ENCODE results near the gene TSPEAR.

TSPEAR gene

DNA sequence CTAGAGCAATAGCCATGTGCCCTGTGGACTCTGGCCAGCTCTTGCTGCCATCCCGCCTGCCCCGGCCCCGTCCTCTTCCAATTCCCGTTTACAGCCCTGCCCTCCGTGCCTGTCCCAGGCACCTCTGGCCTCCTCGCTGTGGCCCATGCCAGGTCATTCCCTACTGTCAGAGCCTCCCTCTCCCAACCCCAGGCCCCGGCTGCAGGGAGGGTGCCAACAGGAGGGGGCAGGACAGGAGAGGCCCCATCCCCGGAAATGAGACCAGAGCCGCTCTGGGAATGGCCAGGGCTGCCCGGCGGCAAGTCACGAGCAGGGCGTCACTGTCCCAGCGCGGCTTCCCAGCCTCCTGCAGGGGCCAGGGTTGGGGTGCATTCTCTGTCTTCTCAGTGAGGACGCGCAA lies 23.5 kb upstream of the TSPEAR start:
- H3K4me1 ChIP-seq (ENCODE audit: control insufficient read depth, low read length) = no peaks in the 10 kb centered on the region

DNA sequence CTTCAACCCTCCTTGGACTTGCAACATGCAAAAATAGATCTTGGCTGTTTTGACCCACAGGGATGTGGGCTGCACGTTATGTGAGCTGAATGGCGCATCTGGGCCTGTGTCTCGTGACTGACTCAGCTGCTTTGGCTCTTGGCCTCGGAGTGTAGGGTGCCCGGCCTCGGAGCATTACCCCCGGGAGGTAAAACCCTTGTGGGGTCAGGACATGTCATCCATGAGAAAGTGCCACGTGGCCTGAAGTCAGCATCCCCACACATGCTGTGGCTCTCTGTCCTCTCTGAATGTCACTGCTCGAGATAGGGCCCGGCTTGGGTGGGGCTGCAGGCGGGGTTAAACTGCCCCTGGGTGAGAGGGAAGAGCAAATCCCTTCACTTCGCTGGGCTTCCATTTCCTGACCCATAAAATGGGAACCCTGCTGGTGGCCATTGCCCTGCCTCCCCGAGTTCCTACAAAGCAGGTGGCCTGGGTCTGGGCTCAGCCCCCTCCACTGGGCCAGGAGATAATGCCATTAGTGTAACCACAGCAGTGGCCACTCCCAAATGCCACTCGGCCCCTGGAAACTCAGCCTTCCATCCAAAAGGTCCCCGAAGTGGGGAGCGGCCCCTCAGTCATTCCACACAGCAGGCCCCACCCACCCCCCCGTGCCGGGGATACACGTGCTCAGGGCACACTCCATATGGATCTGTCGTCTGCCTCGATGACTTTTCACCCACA lies 22.8 kb upstream of the TSPEAR start:
- H4K20me1 ChIP-seq (ENCODE audit: control insufficient read depth, insufficient read depth, low read depth, low read length) = no peaks in the 10 kb centered on the region
- no peaks in the 10 kb centered on the region for H3K36me3 ChIP-seq (ENCODE audit: control insufficient read depth, low read length)
- no peaks in the 10 kb centered on the region for H3K4me1 ChIP-seq (ENCODE audit: control insufficient read depth, low read length)
- no peak overlapping the region for H3K4me3 ChIP-seq (ENCODE audit: low read length)
- H3K9me2 ChIP-seq (replicated peaks; ENCODE audit: control insufficient read depth, low read length) = no peaks in the 10 kb centered on the region
- H3K9me3 ChIP-seq (ENCODE audit: control insufficient read depth, insufficient read depth, low read length) = no peaks in the 10 kb centered on the region
- no peak overlapping the region for H3K4me2 ChIP-seq (ENCODE audit: low read length)
- no peak for TF ChIP-seq EZH2phosphoT487 (IDR thresholded peaks at IDR 0.05; ENCODE audit: borderline replicate concordance, low read length)
- no peaks in the 10 kb centered on the region for H3F3A ChIP-seq (ENCODE audit: control insufficient read depth, insufficient read depth)
- no peak overlapping the region for H3K27ac ChIP-seq (ENCODE audit: low read depth, low read length)
- H3K79me2 ChIP-seq (ENCODE audit: control insufficient read depth, low read length) = no peaks in the 10 kb centered on the region
- H3K27me3 ChIP-seq (ENCODE audit: control insufficient read depth, low read length) = no peaks in the 10 kb centered on the region

More for the DNA sequence above, 23.5 kb upstream of the TSPEAR start:
- Histone ChIP-seq H3K79me2 (ENCODE audit: control insufficient read depth, low read length) (no peaks in the 10 kb centered on the region), H3K27ac (ENCODE audit: low read depth, low read length) (no peak overlapping the region), H3K4me3 (ENCODE audit: low read length) (no peak overlapping the region), H3K9me3 (ENCODE audit: control insufficient read depth, insufficient read depth, low read length) (no peaks in the 10 kb centered on the region), H3K27me3 (ENCODE audit: control insufficient read depth, low read length) (peaks cover 5% of the 10 kb centered on the region), H3K9me2 (replicated peaks; ENCODE audit: control insufficient read depth, low read length) (no peaks in the 10 kb centered on the region), H3K4me2 (ENCODE audit: low read length) (no peak overlapping the region), H4K20me1 (ENCODE audit: control insufficient read depth, insufficient read depth, low read depth, low read length) (no peaks in the 10 kb centered on the region), H3F3A (ENCODE audit: control insufficient read depth, insufficient read depth) (no peaks in the 10 kb centered on the region), H3K36me3 (ENCODE audit: control insufficient read depth, low read length) (no peaks in the 10 kb centered on the region)
- TF ChIP-seq EZH2phosphoT487 (IDR thresholded peaks at IDR 0.05; ENCODE audit: borderline replicate concordance, low read length) = no peak

DNA sequence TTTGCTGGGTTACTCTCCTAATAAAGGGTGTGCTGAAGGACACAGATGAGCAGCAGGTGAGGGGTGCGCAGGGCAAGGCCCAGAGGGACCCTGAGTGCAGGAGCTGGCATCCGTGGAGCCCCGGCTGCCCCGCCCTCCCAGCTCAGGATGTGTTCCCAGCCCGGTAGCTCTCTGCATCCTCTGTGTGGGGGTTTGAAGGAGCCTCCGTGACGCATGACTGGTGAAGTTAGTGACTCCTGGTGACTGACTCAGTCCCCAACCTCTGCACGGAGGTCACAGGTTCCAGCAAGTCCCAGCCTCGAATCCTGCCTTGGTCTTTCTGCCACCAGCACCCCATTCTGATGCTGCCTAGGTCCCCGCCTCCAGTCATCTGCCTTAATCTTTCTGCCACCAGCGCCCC lies 21.6 kb upstream of the TSPEAR start:
- Histone ChIP-seq H3K4me3 (ENCODE audit: low read length) (no peak overlapping the region), H4K20me1 (ENCODE audit: control insufficient read depth, insufficient read depth, low read depth, low read length) (no peaks in the 10 kb centered on the region), H3K9me2 (replicated peaks; ENCODE audit: control insufficient read depth, low read length) (no peaks in the 10 kb centered on the region), H3K9me3 (ENCODE audit: control insufficient read depth, insufficient read depth, low read length) (no peaks in the 10 kb centered on the region), H3K79me2 (ENCODE audit: control insufficient read depth, low read length) (no peaks in the 10 kb centered on the region), H3K36me3 (ENCODE audit: control insufficient read depth, low read length) (no peaks in the 10 kb centered on the region), H3K27ac (ENCODE audit: low read depth, low read length) (no peak overlapping the region), H3K4me2 (ENCODE audit: low read length) (no peak overlapping the region), H3F3A (ENCODE audit: control insufficient read depth, insufficient read depth) (no peaks in the 10 kb centered on the region), H3K27me3 (ENCODE audit: control insufficient read depth, low read length) (no peaks in the 10 kb centered on the region), H3K4me1 (ENCODE audit: control insufficient read depth, low read length) (no peaks in the 10 kb centered on the region)
- TF ChIP-seq, protein P1, sequence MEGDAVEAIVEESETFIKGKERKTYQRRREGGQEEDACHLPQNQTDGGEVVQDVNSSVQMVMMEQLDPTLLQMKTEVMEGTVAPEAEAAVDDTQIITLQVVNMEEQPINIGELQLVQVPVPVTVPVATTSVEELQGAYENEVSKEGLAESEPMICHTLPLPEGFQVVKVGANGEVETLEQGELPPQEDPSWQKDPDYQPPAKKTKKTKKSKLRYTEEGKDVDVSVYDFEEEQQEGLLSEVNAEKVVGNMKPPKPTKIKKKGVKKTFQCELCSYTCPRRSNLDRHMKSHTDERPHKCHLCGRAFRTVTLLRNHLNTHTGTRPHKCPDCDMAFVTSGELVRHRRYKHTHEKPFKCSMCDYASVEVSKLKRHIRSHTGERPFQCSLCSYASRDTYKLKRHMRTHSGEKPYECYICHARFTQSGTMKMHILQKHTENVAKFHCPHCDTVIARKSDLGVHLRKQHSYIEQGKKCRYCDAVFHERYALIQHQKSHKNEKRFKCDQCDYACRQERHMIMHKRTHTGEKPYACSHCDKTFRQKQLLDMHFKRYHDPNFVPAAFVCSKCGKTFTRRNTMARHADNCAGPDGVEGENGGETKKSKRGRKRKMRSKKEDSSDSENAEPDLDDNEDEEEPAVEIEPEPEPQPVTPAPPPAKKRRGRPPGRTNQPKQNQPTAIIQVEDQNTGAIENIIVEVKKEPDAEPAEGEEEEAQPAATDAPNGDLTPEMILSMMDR (IDR thresholded peaks at IDR 0.05; ENCODE audit: low read depth, low read length, poor library complexity, severe bottlenecking) = no peak
- no peak for TF ChIP-seq EZH2phosphoT487 (IDR thresholded peaks at IDR 0.05; ENCODE audit: borderline replicate concordance, low read length)

DNA sequence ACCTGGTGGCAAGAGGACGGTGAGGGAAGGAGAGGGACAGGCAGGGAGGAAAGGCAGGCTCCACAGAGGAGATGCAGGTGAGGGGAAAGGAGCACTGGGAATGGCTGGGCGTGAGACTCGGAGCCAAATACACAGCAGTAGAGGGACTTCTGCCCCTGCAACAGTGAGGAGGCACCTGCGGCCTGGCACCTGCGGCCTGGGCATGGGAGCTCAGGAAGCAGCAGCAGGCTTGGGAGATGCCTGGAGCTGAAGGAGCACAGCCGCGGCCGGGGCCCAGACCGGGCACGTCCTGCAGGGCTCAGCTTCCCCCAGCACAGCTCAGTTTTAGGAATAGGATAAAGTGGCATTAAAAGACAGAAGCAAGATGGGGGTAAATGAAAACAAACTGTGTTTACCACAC lies 20.9 kb upstream of the TSPEAR start:
- H3K27ac ChIP-seq (ENCODE audit: low read depth, low read length) = no peak overlapping the region
- H3K36me3 ChIP-seq (ENCODE audit: control insufficient read depth, low read length) = no peaks in the 10 kb centered on the region
- H4K20me1 ChIP-seq (ENCODE audit: control insufficient read depth, insufficient read depth, low read depth, low read length) = no peaks in the 10 kb centered on the region
- H3K4me2 ChIP-seq (ENCODE audit: low read length) = no peak overlapping the region
- H3F3A ChIP-seq (ENCODE audit: control insufficient read depth, insufficient read depth) = no peaks in the 10 kb centered on the region
- H3K9me3 ChIP-seq (ENCODE audit: control insufficient read depth, insufficient read depth, low read length) = no peaks in the 10 kb centered on the region
- H3K9me2 ChIP-seq (replicated peaks; ENCODE audit: control insufficient read depth, low read length) = no peaks in the 10 kb centered on the region
- no peak overlapping the region for H3K4me3 ChIP-seq (ENCODE audit: low read length)
- no peaks in the 10 kb centered on the region for H3K79me2 ChIP-seq (ENCODE audit: control insufficient read depth, low read length)
- H3K27me3 ChIP-seq (ENCODE audit: control insufficient read depth, low read length) = no peaks in the 10 kb centered on the region
- no peaks in the 10 kb centered on the region for H3K4me1 ChIP-seq (ENCODE audit: control insufficient read depth, low read length)
- no peak for TF ChIP-seq EZH2phosphoT487 (IDR thresholded peaks at IDR 0.05; ENCODE audit: borderline replicate concordance, low read length)
- TF ChIP-seq, protein P1 (IDR thresholded peaks at IDR 0.05; ENCODE audit: low read depth, low read length, poor library complexity, severe bottlenecking) = no peak

Measured in DOHH2 (cell line).